NK-92 (cell line): ENCODE data around the gene TELO2.

Experiments used
- DNase-seq: peaks from one replicate; lab custom pipeline; 2025; ENCODE audit not compliant: unreplicated experiment; lab: John Stamatoyannopoulos, UW

The TELO2 gene

DNA sequence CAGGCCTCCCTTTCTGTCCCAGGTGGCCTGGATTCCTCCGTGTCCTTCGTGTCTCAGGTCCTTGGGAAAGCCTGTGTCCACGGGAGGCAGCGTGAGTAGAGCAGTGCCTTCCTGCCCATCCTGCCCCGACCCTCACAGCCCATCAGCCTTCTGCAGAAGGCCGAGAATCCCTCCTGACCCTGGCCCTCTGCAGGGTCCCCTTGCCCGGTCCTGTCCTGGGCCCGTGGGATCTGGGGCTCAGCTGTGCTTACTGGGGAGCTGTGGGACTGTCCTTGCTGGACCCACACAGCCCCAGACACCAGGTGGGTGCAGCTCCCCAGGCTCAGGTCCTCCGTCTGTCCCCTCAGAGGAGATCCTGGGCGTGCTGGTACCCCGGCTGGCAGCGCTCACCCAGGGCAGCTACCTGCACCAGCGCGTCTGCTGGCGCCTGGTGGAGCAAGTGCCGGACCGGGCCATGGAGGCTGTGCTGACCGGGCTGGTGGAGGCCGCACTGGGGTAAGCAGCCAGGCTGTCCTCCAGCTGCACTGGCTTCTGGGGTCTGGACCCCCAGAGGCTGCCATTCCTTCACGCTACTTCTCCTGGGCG is 3.9 kb downstream of the TELO2 start:
- no peak for DNase-seq

DNA sequence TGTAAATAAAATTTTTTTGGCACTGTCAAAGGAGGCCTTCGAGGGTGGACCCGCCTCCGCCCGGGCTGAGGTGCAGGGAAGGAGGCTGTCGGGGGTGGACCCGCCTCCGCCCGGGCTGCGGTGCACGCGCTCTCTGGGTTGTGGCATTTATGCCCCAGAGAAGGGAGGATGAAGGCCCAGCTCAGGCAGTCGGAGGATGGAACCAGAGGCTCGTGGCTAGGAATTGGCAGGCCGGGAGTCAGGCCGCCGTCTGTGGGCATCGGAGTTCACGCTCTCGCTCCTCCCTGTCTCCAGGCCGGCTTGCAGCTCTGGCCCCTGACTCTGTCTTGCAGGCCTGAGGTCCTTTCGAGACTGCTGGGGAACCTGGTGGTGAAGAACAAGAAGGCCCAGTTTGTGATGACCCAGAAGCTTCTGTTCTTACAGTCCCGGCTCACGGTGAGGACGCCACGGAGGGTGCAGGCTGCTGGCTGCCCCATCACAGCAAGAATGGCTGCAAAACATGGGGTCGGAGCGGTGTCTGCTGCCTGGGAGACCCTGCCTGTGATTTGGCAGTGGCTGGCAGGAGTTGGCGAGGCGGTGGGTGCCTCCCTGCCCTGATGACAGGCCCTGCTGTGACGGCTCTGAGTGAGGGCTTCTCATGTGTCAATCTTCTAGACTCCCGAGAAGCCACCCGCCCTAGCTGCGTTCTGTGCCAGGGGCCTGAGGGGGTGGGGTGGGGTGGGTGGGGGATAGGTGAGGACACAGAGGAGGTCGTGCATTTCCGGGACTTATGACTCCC is 5.9 kb downstream of the TELO2 start:
- no peak for DNase-seq

DNA sequence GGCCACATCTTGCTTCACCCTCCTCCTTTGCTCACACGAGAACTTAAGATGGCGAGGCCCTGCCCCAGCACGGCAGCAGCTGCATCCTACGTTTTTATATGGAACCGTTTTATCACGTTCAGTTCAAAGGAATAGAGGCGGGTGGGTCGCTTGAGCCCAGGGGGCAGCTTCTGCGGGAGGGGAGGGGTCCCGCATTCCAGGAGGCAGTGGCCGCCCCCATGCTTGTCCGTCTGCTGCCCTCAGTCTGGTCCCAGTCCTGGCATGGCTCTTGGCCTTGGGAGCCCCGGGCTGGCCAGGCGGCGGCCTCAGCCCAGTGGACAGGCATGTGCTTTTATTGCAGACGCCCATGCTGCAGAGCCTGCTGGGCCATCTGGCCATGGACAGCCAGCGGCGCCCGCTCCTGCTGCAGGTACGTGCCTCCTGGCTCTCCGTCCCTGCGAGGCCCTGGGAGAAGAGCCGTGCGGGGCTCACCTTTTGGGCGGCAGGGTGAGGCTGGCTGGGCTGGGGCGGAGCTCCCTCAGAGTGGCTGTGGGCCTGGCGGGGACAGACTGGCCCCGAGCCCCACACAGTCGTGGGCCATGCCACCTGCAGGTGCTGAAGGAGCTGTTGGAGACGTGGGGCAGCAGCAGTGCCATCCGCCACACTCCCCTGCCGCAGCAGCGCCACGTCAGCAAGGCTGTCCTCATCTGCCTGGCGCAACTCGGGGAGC is 6.8 kb downstream of the TELO2 start:
- no peak for DNase-seq

DNA sequence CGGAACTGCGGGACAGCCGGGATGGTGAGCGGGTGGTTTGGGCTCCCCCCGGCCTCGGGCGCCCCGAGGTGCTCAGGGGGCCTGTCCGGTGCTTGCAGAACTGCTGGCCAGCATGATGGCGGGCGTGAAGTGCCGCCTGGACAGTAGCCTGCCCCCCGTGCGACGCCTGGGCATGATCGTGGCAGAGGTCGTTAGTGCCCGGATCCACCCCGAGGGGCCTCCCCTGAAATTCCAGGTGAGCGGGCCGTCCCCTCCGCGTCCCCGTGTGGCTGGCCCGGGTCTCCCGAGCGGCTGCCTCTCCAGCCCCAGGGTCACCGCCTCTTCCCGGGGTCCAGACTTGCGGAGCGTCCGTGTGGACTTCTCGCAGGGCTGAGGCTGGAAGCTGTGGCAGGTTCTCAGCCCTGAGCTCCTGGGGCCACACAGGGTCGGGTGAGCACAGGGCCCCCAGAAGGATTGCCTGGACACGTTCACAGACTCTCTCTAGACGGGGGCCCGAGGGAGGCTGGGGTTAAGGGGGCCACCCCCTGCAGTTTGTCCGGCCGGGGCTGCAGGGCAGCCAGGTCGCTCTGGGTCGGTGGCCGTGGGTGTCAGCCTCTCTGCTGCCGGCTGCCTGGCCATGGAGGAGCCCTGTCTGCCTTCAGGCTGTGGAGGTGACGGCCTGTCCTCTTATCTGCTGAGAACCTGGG is 7.4 kb downstream of the TELO2 start:
- DNase-seq = no peak

DNA sequence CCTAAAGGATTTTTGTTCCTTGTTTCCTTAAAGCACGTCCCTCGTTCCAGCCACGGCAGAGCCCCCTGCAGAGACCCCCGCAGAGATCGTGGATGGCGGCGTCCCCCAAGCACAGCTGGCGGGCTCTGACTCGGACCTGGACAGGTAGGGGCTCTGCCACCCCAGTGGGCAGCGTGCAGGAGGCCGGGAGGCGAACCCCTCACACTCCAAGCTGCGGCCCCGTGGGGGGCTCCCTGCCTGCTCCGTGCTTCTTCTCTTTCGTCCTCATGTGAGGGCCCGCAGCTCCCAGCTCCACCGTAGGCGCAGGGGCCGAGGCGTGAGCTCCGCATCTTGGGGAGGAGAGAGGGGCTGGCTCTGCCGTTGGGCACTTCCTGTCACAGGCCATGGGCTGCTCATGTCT is 8.5 kb downstream of the TELO2 start:
- DNase-seq = no peak

DNA sequence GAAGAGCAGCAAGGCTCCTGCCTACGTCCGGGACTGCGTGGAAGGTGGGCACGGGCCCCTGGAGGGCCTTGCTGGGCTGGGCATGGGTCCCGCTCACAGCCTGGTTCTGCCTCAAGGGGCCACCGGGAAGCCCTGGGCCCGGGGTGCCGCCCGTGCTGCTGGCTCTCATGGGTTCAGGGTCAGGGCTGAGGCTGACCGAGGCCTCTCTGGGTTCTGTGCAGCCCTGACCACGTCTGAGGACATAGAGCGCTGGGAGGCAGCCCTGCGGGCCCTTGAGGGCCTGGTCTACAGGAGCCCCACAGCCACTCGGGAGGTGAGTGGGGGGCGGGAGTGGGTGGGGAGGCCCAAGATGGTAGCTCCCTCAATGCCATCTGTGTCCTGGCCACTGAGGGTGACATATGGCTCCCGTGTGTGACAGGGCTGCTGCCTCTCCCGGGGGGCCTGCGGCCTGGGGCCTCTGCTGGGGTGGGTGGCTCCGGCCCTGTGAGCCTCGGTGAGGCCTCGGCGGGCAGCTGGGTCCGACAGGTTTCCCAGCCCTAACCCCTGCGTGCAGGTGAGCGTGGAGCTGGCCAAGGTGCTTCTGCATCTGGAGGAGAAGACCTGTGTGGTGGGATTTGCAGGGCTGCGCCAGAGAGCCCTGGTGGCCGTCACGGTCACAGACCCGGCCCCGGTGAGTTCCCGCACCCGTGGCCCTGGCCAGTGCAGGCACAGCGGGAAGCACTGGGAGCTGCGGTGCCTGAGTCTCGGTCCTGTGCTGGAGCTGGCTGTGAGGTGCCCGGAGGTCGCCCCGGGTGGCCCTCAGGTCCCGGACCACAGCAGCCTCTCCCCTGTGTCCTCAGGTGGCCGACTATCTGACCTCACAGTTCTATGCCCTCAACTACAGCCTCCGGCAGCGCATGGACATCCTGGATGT is 9.2 kb downstream of the TELO2 start:
- DNase-seq = no peak

DNA sequence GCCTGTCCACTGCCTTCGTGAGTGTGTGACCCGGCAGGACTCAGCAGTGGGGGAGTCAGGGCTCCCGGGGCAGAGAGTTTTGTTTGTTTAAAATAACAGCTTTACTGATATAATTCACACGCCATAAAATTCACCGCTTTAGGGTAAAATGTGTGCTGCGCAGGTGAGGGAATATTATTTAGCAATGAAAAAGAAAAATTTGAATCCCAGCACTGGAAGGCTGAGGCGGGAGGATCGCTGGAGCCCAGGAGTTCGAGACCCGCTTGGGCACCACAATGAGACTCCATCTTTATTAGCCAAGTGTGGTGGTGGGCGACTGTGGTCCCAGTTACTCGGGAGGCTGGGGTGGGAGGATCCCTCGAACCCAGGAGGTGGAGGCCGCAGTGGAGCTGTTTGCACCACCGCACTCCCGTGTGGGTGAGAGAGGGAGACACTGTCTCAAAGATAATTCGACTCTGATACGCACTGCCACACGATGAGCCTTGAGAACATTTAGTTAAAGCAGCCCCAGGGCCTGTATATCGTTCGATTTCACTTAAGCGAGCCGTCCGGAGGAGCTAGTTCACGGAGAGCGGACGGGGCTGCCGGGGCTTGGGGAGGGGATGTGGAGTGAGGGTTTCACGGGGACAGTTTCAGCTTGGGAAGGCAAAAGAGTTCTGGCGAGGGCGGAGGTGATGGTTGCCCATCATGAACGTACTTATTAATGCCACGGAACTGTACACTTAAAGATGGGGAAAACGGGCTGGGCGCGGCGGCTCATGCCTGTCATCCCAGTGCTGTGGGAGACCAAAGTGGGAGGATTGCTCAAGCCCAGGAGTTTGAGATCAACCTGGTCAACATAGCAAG is 10.2 kb downstream of the TELO2 start:
- DNase-seq = no peak

DNA sequence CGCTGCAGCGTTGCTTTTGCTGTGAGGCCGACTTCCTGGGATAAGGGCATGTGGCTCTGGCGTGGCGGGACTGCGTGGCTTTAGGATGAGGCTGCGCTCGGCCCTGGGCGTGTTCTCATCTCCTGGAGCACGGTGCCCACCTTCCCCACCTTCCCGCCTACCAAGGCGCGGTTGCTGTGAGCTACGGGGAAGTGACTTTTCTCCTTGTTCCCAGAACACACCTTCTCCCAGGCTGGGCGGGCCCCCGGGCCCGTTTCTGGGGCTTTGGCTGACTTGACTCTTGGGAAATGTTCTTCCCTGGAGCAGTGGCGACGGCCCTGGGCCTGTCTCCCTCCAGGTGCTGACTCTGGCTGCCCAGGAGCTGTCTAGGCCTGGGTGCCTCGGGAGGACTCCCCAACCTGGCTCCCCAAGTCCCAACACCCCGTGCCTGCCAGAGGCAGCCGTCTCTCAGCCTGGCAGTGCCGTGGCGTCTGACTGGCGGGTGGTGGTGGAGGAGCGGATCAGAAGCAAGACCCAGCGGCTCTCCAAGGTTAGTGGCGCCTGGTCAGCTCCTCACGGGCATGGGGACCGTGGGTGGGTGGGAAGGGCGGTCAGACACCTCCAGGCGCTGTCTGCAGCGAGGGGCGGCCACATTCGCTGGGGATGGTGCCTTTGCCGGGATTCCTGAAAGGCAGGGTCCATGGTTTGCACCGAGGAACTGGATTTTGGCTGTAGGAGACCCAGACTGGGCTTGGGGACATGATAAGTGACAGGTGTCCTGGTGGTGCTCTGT is 12.1 kb downstream of the TELO2 start:
- no peak for DNase-seq

DNA sequence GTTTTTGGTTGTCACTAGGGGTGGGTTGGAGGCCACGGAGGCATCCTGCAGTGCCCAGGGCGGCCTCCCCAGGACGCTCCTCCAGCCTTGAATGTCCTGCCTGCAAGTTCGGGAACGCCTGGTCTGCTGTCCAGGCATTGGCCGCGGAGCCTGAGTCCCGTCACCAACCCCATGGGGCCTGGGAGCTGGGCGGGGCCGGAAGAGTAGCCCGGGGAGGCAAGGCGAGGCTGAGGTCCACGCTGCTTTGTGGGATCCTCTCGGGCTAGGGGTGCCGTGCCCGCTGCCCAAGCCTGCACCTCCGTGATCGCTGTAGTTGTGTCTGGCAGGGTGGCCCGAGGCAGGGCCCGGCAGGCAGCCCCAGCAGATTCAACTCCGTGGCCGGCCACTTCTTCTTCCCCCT is 12.8 kb downstream of the TELO2 start:
- no peak for DNase-seq

DNA sequence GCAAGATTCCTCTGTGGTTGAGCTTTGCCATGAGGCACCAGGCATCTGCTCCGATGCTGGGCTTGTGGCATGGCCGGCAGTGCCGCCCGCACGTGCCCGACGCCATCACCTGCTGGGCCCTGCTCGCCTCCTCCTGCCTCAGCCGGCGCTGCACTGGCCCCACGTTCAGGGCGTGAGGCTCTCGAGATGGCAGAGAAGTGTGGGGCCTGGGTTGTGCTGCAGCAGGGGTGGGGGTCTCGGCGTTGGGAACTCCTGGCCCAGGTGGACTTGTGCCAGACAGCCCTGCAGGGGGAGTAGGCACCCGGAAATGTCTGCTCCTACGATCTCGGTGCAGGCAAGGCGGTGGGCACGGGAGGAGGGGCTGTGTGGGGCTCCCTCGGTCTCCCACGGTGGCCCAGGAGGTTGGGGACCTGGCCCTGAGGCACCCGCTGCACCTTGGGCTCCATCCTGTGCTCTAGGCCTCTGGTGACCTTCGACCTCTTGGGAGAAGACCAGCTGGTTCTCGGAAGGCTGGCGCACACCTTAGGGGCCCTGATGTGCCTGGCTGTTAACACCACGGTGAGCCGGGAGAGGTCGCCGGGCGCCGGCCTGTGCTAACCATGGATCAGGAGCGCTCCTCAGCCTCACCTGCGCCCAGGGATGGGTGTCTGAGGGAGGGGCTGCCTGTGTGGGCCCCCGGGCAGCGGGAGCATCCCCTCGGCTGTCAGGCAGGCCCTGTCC is 13.5 kb downstream of the TELO2 start:
- no peak for DNase-seq

DNA sequence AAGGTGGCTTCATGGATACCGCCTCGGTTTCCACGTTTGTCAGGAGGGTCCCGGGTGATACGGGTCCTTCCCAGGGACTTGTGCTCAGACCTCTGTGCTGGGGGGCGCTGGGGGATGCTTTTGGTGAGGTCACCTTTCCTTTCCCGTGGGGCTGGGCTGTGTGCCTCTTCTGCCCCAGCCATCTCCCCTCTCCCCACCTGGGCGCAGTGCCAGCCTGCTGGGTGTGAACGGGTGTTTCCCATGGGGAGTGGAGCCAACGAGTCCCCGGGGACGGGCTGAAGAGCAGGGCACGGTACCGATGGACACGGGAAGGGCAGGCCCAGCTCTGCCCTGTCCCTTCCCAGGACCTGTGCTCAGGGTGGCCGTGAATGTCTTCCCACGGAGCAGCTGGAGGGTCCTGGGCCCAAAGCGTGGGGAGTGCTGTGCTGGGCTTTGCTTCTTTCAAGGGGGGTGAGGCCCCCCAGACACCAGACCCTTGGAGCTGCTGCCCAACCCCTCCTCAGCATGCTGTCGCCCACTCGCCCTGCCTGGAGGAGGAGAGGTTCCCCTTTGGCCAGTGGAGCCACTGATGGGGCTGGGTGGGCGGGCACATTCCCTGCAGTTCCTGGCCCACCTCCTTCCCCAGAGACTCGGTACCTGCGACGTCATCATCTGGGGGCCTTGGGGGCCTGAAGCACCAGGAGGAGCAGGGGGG is 15.5 kb downstream of the TELO2 start:
- DNase-seq = no peak

DNA sequence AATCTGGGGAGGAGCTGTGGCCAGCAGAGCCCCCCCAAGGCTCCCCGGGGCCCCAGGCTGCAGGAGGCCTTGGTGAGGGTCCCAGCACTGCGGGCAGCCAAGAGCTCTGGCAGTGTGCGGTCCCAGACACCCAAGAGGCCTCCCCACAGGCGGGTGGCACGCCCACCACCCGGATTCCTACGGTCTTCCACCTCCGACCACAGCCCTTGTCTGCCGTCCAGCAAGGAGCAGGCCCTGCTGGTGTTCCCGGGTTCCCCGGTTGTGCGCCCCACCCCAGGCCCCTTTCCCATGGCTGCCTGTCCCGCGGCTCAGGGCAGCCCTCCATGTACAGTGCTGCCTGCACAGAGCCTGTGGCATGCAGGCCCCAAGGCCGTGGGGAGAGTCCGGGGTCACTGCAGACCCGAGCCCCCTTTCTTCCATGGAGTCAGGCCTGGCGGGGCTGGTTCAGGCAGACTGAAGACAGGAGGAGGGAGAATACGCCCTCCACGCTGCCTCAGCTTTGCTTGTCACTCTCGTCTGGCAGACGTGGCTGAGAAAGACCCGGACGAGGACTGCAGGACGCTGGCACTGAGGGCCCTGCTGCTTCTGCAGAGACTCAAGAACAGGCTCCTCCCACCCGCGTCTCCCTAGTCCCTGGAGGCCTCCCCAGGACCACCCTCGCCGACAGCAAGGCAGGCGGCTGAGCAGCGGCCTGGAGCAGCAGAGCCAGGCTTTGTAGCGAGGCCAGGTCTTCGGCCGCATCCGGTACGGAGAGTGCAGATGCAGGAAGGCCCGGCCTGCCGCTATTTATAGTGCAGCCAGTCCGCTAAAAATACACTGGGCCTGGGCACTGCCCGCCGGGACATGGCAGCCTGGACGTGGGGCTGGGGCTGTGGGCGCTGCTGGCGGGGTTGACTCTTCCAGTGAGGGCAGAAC is 16.4 kb downstream of the TELO2 start:
- DNase-seq = no peak

DNA sequence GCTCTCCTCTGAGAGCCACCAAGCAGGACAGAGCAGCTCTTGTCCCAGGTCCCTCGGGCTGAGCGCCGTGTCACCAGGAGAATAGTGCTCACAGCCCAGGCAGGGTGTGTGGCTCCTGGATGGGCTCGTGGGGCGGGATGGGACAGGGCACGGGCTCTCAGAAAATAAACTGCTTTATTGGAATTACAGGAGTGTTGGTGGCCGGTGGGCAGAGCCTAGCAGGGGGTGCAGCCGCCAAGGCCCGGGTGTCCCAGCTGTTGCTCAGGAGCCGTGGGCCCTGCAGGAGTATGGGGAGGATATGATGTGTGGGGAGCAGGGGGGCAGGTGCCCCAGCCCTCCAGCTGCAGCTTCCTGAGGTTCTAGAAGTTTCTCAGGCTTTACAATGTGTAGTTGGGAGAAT is 17.1 kb downstream of the TELO2 start:
- DNase-seq = no peak

DNA sequence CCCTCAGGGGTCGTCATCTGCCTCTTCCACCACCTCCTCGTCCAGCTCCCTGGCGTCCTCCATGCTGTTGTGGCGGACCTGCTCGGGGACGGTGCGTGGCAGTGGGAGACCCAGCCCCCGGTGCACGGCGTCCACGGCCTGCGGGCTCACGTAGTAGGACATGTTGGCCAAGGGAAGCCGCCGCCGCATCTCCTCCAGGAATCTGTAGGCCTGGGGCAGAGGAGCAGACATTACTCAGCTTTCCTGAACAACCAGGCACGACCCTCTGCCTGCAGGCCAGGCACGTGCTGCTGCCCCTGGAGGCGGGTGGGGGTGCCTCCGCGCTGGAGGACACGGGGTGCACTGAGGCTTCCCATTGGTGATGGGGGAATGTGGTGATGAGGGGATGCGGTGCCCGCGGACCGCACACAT is 17.8 kb downstream of the TELO2 start:
- DNase-seq = no peak

DNA sequence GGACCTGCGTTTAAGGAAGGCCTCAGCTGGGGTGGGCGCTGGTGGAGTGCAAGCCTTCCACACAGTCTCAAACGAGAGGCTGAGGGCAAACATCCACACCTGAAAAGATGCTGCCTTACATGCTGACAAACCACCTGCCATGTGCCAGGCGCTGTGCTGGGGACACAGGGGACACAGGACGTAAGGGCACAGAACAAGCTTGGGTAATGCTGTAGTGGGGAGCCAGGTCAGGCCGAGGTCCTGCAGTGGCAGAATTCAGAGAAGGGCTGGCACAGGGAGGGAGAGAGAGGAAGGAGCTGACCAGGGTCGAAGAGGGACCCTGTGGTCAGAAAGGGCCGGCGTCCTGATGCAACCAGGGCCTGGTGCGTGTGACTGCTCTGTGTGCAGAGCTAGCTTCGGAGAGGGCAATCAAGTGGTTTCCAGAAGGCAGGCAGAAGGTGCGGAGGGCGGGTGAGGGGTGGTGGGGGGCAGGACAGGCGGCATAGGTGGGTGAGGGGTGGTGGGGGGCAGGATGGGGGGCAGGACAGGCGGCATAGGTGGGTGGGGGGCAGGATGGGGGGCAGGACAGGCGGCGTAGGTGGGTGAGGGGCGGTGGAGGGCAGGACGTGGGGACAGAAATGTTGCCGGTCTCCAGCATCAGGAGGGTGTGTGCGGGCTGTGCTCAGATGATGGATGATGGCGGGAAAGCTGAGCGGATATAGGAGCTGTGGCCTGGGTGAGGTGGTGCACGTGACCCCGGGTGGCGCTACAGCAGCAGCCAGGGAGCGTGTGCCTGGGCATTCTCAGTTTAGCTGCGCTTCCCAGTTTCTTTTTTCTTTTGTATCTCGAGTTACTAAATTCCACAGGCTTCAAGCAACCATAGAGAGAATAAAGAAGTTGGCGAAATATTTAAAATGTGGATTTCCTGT is 18.8 kb downstream of the TELO2 start:
- DNase-seq = no peak

DNA sequence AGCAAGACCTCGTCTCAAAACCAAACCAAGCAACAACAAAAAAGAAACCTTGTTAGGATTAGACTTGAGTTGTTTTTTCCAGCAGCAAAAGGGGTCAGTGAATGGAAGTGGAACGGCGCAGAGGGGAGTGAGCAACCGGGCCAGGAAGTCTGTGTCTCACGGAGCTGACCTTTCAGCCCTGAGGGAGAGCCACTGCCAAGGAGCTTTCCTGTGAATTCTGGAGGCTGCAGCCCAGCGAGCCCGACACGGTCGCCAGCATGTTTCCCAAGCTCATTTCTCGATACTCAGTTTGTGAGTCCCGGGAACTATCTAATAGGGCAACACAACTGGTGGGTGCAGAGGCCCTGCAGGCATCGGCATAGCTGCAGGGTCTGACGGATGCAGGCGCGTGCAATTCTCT is 19.6 kb downstream of the TELO2 start:
- DNase-seq = no peak
